GM18870 (cell line): Measurements from ENCODE around the gene GSTA5.
"Not testable (repeated sequence)": the region's sequence is repeated elsewhere in the genome, so short reads cannot be mapped to it uniquely, and the experiment has no call there.

ENCODE experiments used
- ATAC-seq: cut with Tn5 transposase; IDR thresholded peaks from one replicate; pipeline ENCODE4 v1.9.1; 2021; ENCODE audit warnings: moderate library complexity; ENCODE audit not compliant: unreplicated experiment

GSTA5 gene

DNA sequence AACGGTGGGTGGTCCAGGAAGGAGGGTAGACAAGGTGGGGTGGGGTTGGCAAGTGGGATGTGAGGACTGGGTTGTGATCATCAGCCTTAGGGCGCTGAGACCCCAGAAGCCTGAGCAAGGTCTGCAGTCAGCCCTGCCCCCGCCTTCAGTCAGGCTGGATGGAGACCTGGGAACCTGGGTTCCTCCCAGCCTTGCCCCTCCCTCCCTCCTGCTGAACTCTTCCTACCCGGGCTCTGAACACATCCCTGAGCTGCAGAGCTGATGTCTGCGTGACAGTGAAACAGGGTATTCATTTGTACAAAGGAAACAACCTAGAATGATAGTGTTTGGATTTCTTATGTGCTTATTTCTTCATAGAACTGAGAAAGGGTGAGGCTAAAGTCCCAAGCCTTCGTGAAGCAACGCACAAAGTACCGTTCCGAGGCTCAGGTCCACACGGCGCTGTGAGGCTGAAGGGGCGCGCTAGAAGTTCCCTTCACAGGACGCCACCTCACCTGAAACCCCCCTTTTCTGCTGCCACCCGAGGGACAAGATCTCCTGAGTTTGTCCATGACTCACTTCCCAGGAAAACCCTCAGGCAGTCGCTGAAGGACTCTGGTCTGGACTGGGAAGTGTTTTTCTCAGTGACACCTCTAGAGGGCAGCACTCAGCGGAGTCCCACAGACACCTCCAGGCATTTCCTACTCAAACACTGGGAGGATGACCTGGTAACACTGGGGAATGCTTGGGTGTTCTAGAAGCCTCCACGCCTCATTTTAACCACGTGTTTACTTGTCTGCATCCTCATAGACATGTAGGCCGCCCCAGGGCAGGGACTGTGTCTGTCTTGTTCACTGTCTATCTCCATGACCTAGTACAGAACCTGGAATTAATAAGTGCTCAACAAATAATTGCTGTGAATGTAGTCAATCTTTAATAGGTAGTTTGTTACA is 1.2 kb downstream of the GSTA5 start:
- ATAC-seq, result no peak

DNA sequence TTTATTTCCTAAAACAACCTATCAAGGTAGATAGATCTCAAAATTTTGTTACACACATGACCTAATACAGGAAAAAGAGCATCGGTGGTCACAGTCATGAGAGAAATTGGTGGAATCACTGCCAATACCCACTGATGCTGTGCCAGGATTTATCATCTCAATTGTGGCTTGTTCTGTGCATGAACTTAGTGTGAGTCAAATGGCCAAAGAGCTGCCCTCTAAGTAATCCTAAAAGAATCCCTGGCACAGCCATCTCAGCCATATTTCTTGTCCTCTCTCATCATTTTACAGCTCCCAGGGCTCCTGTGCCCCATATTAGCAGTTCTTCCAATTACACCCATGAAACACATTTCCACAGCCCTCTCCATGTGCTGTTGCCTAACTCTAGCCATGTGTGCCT is 6.1 kb downstream of the GSTA5 start:
- no peak for ATAC-seq

DNA sequence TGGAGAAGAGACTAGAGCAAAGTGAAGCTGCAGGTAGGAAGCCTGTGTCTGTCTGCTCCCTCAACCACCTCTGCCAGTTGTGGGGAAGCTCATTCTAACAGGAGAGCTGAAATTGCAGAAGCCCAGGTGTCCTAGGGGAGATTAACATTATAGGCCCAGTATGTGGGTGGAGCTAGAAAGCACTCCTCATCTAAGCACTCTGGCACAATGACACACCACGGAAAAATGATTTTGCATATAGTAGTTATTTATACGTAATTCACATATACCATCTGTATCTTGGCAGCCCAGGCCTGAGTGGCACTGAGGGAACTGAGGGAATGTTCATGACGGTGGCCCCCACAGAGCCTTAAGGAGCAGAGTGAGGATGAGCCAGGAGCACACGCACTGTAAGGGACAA is 9.7 kb downstream of the GSTA5 start:
- not testable (repeated sequence) for ATAC-seq

- no peak for ATAC-seq
Observed at GRCh38 chr6:52829046-52829817, 11.4 kb downstream of the GSTA5 start.

DNA sequence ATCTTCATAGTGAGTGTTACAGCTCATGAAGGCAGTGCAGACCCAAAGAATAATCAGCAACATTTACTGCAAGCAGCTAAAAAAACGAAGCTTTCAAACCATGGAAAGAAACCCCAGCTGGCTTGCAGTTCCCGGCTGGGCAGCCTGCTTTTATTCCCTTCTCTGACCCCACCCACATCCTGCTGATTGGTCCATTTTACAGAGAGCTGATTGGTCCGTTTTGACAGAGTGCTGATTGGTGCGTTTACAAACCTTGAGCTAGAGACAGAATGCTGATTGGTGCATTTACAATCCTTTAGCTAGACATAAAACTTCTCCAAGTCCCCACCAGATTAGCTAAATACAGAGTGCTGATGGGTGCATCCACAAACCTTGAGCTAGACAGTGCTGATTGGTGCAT is 12.0 kb downstream of the GSTA5 start:
- not testable (repeated sequence) for ATAC-seq

DNA sequence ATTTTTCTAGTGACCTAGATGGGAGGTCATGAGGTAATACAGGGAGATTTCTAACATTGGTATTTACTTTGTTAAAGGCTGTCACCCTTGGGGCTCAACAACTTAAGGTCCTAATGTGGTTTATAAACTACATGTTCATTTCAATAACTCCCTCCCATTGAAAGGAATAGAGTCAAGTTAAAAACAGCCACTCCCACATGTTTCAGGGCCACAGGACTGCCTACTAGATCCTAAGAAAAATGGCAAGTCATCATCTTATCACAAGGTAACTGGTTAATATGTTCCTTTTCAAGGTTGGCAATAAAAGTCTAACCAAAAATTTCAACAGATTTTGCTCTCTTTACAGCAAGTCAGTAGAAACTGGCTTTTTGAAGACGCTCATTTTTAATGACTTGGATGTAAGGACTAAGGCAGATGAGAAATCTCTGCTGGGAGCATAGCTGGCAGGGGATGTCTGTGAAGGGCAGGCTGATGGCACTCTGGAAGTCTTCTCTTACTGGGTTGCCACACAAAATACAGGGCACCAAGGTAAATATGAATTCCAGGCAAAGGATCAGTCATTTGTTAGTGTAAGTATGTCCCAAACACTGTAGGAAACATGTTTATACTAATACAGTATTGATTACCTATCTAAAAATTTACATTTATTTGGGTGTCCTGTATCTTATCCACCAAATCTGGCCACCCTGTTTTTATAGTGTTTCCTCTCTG is 13.4 kb downstream of the GSTA5 start:
- ATAC-seq, result not testable (repeated sequence)

DNA sequence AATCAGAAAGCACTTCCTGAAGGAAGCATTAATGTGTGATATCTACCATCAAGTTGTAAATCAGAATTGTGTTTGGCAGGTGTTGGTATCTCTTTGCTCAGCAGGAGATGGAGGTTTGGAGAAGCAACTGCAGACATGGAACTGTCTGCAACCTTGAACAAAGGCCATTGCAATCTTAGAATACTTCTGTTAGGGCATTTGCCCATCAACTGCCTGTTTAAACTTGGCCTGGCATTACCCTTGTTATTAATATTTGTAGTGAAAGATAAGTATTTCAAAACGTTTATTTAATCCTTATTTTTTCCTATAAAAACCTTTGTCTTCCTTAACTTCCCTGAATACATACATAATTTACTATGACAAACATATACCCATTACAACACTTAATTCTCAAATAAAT is 14.1 kb downstream of the GSTA5 start:
- no peak for ATAC-seq

DNA sequence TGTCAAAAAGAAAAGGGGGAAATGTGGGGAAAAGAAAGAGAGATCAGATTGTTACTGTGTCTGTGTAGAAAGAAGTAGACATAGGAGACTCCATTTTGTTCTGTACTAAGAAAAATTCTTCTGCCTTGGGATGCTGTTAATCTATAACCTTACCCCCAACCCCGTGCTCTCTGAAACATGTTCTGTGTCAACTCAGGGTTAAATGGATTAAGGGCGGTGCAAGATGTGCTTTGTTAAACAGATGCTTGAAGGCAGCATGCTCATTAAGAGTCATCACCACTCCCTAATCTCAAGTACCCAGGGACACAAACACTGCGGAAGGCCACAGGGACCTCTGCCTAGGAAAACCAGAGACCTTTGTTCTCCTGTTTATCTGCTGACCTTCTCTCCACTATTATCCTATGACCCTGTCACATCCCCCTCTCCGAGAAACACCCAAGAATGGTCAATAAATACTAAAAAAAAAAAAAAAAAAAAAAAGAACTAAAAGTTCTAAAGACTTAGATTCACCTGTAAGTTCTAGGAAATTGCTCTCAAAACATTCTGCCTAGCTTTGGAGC is 14.6 kb downstream of the GSTA5 start:
- ATAC-seq, result not testable (repeated sequence)

- ATAC-seq, result not testable (repeated sequence)
Observed at GRCh38 chr6:52825270-52825793, 15.3 kb downstream of the GSTA5 start.

GRCh38 chr6:52821842-52822241 is 18.8 kb downstream of the GSTA5 start:
- no peak for ATAC-seq

- no peak for ATAC-seq
Observed at GRCh38 chr6:52820198-52820597, 20.4 kb downstream of the GSTA5 start.

DNA sequence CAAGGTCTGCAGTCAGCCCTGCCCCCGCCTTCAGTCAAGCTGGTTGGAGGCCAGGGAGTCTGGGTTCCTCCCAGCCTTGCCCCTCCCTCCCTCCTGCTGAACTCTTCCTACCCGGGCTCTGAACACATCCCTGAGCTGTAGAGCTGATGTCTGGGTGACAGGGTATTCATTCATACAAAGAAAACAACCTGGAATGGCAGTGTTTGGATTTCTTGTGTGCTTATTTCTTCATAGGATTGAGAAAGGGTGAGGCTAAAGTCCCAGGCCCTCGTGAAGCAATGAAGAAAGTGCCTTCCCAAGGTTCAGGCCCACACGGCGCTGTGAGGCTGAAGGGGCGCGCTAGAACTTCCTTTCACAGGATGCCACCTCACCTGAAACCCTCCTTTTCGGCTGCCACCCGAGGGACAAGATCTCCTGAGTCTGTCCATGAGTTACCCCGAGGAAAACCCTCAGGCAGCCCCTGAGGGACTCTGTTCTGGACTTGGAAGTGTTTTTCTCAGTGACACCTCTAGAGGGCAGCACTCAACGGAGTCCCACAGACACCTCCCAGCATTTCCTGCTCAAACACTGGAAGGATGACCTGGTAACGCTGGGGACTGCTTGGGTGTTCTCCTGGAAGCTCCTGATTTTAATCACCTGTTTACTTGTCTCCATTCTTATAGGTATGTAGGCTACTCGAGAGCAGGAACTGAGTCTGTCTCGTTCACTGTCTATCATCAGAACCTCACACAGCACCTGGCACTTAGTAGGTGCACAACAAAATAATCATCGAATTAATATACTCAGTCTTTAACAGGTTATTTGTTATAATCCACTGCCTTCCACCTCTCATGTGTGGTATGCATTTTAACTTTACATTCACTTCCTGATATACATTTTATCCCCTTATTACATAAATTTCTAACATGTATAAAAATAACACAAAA is 25.2 kb downstream of the GSTA5 start:
- peak; percentile 77 for ATAC-seq

GRCh38 chr6:52814545-52814944 is 26.1 kb downstream of the GSTA5 start:
- not testable (repeated sequence) for ATAC-seq

- not testable (repeated sequence) for ATAC-seq
Observed at GRCh38 chr6:52809777-52810176, 30.8 kb downstream of the GSTA5 start.

- no peak for ATAC-seq
Observed at GRCh38 chr6:52808660-52809059, 32.0 kb downstream of the GSTA5 start.

DNA sequence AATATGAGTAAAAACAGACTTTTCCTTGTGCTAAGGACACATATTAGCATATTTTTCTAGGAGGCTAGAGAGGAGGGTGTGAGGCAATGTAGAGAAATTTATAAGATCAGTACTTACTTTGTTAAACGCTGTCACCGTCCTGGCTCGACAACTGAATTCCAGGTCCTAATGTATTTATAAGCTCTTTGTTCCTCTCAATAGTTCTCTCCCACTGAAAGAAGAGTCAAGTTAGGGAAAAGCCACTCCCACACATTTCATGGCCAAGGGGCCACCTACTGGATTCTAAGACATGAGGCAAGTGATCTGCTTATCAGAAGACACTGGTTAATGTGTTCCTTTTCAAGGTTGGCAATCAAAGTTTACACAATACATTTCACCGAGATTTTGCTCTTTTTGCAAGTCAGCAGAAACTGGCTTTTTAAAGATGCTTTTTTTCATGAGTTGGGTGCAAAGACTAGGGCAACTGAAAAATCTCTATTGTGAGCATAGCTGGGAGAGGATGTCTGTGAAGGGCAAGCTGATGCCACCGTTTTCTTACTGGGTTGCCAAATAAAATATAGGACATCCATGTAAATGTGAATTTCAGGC is 36.9 kb downstream of the GSTA5 start, which contains the start of gene GSTA1:
Gene GSTA1, minus strand, starts transcription at position 149 of the 588 bp plus-strand sequence. CDS start 4,549 bp downstream, outside the sequence.
- ATAC-seq, result not testable (repeated sequence)

- no peak for ATAC-seq
Observed at GRCh38 chr6:52802806-52803205, 37.8 kb downstream of the GSTA5 start.

DNA sequence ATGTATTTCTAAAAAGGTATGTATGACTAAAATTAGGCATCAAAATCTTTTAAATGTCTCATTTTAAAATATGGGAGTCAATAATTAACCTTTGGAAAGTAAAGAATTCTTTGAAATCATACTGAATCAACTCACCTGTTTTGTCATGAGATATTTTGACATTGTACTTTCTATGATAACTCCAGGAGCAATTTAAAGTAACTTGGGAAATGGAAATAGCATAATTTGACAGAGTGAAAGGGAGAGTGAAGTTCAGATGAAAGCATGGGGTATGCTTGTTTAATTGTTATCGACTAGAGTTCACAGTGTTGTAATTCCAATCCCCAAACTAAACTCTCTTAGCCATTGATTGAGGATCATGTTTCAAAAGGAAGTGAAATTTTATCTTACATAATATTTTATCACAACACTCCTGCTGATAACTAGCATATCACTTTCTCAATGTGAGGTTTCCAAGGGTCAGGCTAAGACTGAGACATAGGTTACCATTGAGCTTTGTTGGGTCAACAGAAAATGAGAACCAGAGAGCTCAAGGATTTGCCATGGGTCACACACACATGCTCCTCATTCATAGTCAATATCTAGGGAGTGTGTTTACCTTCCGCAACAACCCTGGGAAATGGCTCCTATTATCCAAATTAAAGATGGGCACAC is 39.3 kb downstream of the GSTA5 start:
- no peak for ATAC-seq

DNA sequence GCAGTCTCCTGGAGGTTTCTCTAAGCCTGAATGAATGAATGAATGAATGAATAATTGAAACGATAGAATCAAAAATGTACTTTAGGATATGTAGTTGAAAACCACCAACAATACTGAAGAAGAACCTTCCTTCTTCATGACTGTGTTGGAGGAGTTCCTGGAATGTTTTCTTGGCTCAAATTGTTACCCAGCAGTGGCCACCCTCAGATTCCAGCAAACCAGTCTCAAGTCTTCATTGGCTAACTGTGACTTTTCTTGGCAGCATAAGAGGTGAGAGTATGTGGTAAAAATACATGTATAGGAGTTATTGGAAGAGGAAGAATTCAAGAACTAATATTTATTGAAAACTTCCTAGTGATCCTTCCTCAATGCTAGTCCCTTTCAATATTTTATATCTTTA is 41.3 kb downstream of the GSTA5 start:
- ATAC-seq, result not testable (repeated sequence)
